ENCODE measurements around the gene NKX1-2. TPM values are rescaled to one million over a fixed set of nuclear protein-coding genes. Genes with fewer than 3 reads are reported as not detected.

NKX1-2 gene
- total and polyA plus RNA-seq, 4 donors, result 0.79 to 2.0 (median 1.6) TPM

DNA sequence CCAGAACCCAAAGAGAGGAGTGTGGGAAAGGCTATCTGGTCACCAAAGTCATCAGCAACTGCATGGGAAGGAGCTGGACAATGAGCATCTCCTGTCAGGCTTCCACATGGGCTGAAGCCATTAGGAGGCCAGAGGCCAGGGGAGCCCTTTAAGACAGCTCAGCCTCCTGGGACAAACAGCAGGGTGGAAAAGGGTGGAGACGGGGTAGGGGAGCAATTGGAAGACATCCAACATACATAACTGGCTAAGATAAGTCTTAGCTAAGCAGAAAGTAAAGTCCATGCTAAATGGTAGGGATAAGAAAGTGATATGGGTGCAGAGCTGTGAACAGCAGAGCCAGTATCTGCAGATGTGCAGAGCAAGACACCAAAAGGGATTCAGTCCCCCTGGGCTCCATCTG lies 29.6 kb downstream of the NKX1-2 start:
- Histone ChIP-seq H3K27me3 (ENCODE audit: control insufficient read depth, insufficient read depth, low read length) (peaks cover 4% of the 10 kb centered on the region), H3K27ac (ENCODE audit: low read depth, low read length) (no peak overlapping the region), H3K4me1 (ENCODE audit: control insufficient read depth, insufficient read depth, low read length) (peaks cover 13% of the 10 kb centered on the region), H3K36me3 (ENCODE audit: control insufficient read depth, insufficient read depth, low read length) (no peaks in the 10 kb centered on the region), H3K4me3 (ENCODE audit: low read depth, low read length) (no peak overlapping the region), H3K9me3 (ENCODE audit: control insufficient read depth, insufficient read depth, low read length) (no peaks in the 10 kb centered on the region)
- no CpG with 5 or more reads among the region's 1 CpG for WGBS (ENCODE audit: insufficient coverage)
- DNase-seq (ENCODE audit: low read depth in 4 of 6, low spot score in 6 of 6), result no peak

DNA sequence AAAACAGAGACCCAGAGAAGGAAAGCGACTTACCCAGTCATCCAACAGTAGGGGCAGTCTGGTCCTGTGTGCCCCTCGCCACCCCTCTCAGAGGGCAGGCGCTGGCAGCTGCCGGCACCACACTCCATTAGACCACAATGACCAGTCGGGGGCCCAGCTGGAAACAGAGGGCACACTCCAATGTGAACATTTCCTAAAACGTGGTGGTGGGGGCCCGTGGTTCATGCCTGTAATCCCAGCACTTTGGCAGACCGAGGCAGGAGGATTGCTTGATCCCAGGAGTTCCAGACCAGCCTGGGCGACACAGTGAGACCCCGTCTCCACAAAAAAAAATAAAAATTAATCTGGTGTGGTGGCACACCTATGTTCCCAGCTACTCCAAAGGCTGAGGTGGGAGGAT lies 30.2 kb downstream of the NKX1-2 start:
- no peak overlapping the region for H3K27ac ChIP-seq (ENCODE audit: low read depth, low read length)
- no peak for DNase-seq (ENCODE audit: low read depth in 4 of 6, low spot score in 6 of 6)
- no peaks in the 10 kb centered on the region for H3K36me3 ChIP-seq (ENCODE audit: control insufficient read depth, insufficient read depth, low read length)
- H3K9me3 ChIP-seq (ENCODE audit: control insufficient read depth, insufficient read depth, low read length), result no peaks in the 10 kb centered on the region
- no peak overlapping the region for H3K4me3 ChIP-seq (ENCODE audit: low read depth, low read length)
- WGBS (ENCODE audit: insufficient coverage), result 69% methylated on average over 6 of the region's 10 CpGs
- peaks cover 4% of the 10 kb centered on the region for H3K27me3 ChIP-seq (ENCODE audit: control insufficient read depth, insufficient read depth, low read length)
- peaks cover 16% of the 10 kb centered on the region for H3K4me1 ChIP-seq (ENCODE audit: control insufficient read depth, insufficient read depth, low read length)

DNA sequence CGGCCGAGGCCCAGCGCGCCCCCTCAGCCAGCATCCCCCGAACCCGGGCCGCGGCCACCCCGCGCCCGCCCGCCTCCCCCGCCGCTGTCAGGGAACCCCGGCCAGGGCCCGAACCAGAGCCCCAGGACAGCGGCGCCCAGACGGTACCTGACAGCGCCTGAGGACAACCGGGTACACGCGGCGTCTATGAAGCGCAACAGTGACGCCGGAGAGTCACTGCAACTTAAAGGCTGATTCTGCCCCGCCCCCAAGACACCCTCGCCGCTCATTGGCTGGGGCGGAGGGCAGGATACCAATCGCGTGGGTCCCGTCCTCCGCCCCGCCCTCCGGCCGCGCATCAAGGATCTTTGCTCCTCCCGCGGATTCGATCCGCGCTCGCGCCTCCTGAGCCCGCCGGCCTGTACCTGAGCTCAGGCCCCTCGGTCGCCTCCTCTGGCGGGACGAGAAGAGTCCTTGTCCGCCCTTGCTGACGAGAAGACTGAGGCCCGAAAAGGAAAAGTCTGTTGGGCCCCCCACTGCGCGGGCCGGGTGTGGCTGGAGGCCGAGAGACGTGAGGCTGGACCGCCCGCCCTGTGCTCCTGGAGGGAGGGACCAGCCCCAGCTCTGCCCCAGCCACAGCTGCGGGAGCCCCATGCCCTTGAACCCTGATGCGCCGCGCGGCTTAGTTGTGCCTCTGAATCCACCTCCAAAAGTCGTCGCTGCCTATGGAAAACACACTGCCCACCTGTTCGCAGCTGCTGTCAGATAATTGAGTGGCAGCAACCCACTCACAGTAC lies 30.9 kb downstream of the NKX1-2 start, which contains the start of gene OAT:
OAT (minus strand) TSS at position 198 of the 776 bp plus-strand sequence. CDS start 6,752 bp downstream, outside the sequence.
- H3K27me3 ChIP-seq (ENCODE audit: control insufficient read depth, insufficient read depth, low read length), result peaks cover 4% of the 10 kb centered on the region
- peak; percentile 86 to 99 (median 94) for DNase-seq (ENCODE audit: low read depth in 4 of 6, low spot score in 6 of 6)
- WGBS (ENCODE audit: insufficient coverage), result 1% methylated on average over 70 of the region's 70 CpGs
- peaks cover 18% of the 10 kb centered on the region for H3K4me1 ChIP-seq (ENCODE audit: control insufficient read depth, insufficient read depth, low read length)
- no peaks in the 10 kb centered on the region for H3K9me3 ChIP-seq (ENCODE audit: control insufficient read depth, insufficient read depth, low read length)
- H3K4me3 ChIP-seq (ENCODE audit: low read depth, low read length), result peak within 1 kb of the TSS; percentile 75
- no peaks in the 10 kb centered on the region for H3K36me3 ChIP-seq (ENCODE audit: control insufficient read depth, insufficient read depth, low read length)
- H3K27ac ChIP-seq (ENCODE audit: low read depth, low read length), result peak within 1 kb of the TSS; percentile 81

DNA sequence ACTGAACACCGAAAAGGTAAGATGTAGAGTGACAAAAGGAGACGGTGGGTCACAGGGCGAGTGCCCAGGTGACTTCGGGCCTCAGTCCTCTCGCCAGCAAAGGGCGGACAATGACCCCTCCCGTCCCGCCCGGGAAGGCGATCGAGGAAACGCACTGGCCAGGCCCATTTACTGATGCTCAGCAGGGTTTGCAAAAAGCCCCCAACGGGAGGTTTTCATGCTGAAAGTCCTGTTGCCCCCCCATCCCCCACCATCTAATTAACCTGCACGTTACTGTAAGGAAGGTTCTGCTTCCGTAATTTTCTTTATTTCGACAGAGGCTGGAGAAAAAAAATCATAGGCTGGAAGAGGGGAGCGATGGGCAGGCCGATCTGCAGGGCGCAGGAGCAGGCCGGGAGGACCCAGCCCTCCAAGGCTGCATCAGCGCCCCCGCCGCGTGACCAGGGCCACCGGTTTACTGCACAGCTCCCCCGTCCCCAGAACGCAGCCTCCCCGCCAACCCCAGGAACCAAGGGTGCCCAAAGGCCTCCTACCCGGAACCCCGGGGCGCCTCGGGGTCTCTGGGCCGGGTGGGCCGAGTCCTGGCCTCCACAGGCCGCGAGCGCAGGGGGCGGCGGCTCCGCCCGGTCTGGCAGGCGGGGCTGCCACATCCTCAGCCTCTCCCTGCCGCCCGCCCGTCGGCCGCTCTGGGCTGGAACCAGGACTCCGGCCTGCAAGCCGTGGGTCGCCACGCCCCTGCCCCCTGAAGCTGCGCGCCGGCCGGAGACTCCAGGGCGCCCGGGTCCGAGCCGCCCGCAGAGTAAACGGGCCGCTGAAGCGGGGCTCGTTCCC lies 31.7 kb downstream of the NKX1-2 start:
- 1% methylated on average over 60 of the region's 64 CpGs for WGBS (ENCODE audit: insufficient coverage)
- H3K4me3 ChIP-seq (ENCODE audit: low read depth, low read length), result peak overlapping the region; percentile 75
- peak in 3 of 6 donors; percentile 46 to 80 (median 78) for DNase-seq (ENCODE audit: low read depth in 4 of 6, low spot score in 6 of 6)
- H3K36me3 ChIP-seq (ENCODE audit: control insufficient read depth, insufficient read depth, low read length), result no peaks in the 10 kb centered on the region
- H3K27ac ChIP-seq (ENCODE audit: low read depth, low read length), result peak overlapping the region; percentile 81
- no peaks in the 10 kb centered on the region for H3K9me3 ChIP-seq (ENCODE audit: control insufficient read depth, insufficient read depth, low read length)
- H3K27me3 ChIP-seq (ENCODE audit: control insufficient read depth, insufficient read depth, low read length), result peaks cover 4% of the 10 kb centered on the region
- H3K4me1 ChIP-seq (ENCODE audit: control insufficient read depth, insufficient read depth, low read length), result peaks cover 24% of the 10 kb centered on the region

DNA sequence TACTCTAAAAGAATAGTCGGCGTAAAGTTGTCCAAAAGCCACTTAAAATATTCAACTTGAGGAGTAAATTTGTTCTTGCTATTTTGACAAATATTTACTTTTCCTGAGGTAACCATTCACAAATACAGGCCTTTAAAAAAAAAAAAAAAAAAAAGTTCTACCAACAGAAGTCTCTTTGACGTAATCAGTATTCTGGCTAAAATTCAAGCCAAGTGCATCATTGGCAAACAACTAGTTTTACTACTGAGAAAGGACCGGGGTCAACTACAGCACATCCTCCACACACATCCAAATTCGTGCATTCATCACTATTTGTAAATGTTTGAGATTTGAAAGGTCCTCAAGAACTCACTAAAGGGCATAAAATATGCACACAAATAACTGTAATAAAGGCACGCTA lies 33.1 kb downstream of the NKX1-2 start:
- DNase-seq (ENCODE audit: low read depth in 4 of 6, low spot score in 6 of 6), result peak in 3 of 6 donors; percentile 48 to 75 (median 49)
- Histone ChIP-seq H3K4me1 (ENCODE audit: control insufficient read depth, insufficient read depth, low read length) (peaks cover 29% of the 10 kb centered on the region), H3K27ac (ENCODE audit: low read depth, low read length) (peak overlapping the region; percentile 73), H3K4me3 (ENCODE audit: low read depth, low read length) (peak overlapping the region; percentile 75), H3K27me3 (ENCODE audit: control insufficient read depth, insufficient read depth, low read length) (peaks cover 2% of the 10 kb centered on the region), H3K36me3 (ENCODE audit: control insufficient read depth, insufficient read depth, low read length) (peaks cover 7% of the 10 kb centered on the region), H3K9me3 (ENCODE audit: control insufficient read depth, insufficient read depth, low read length) (no peaks in the 10 kb centered on the region)
- WGBS (ENCODE audit: insufficient coverage), result no CpG with 5 or more reads among the region's 6 CpGs

DNA sequence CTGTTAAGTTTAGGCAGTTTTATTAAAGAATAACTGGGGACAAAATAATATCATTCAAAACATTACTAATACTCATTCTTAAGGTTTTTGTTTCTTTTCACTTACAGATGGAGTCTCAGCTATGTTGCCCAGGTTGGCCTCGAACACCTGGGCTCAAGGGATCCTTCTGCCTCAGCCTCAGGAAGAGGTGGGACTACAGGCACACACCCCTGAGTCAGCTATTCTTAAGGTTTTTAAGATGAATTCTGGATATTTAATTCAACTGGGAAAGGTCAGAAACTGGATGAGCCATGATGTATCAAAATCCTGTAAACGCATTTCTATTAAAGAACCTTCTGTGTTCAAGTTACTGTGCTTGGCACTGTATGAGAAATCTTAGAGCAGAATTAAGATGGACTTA lies 34.6 kb downstream of the NKX1-2 start:
- no peak for DNase-seq (ENCODE audit: low read depth in 4 of 6, low spot score in 6 of 6)
- Histone ChIP-seq H3K27me3 (ENCODE audit: control insufficient read depth, insufficient read depth, low read length) (peaks cover 2% of the 10 kb centered on the region), H3K4me1 (ENCODE audit: control insufficient read depth, insufficient read depth, low read length) (peaks cover 29% of the 10 kb centered on the region), H3K9me3 (ENCODE audit: control insufficient read depth, insufficient read depth, low read length) (no peaks in the 10 kb centered on the region), H3K4me3 (ENCODE audit: low read depth, low read length) (no peak overlapping the region), H3K36me3 (ENCODE audit: control insufficient read depth, insufficient read depth, low read length) (peaks cover 15% of the 10 kb centered on the region), H3K27ac (ENCODE audit: low read depth, low read length) (peak overlapping the region; percentile 73)
- 83% methylated on average over 1 of the region's 2 CpGs for WGBS (ENCODE audit: insufficient coverage)

DNA sequence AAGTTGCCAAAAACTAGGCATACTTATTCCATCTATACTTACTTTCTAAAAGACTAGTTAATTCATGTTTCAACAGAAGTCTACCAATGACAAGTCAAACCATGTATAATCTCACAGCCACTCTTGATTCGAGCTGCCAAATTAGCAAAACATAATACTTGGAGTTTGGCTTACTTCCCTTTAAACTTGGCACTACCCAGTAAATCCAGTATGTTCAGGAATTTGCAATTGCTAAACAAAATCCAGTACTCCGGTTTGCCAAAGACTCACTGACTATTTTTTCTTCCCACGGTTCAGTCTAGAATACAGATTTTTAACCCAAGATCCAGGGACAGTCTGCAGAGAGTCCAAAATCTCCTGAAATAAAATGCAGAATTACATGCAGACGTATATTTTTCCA lies 35.8 kb downstream of the NKX1-2 start:
- peaks cover 15% of the 10 kb centered on the region for H3K36me3 ChIP-seq (ENCODE audit: control insufficient read depth, insufficient read depth, low read length)
- H3K4me1 ChIP-seq (ENCODE audit: control insufficient read depth, insufficient read depth, low read length), result peaks cover 26% of the 10 kb centered on the region
- peak overlapping the region; percentile 73 for H3K27ac ChIP-seq (ENCODE audit: low read depth, low read length)
- 30% methylated on average over 3 of the region's 4 CpGs for WGBS (ENCODE audit: insufficient coverage)
- no peak overlapping the region for H3K4me3 ChIP-seq (ENCODE audit: low read depth, low read length)
- DNase-seq (ENCODE audit: low read depth in 4 of 6, low spot score in 6 of 6), result peak in 2 of 6 donors; percentile 62 to 90
- H3K9me3 ChIP-seq (ENCODE audit: control insufficient read depth, insufficient read depth, low read length), result no peaks in the 10 kb centered on the region
- H3K27me3 ChIP-seq (ENCODE audit: control insufficient read depth, insufficient read depth, low read length), result no peaks in the 10 kb centered on the region

DNA sequence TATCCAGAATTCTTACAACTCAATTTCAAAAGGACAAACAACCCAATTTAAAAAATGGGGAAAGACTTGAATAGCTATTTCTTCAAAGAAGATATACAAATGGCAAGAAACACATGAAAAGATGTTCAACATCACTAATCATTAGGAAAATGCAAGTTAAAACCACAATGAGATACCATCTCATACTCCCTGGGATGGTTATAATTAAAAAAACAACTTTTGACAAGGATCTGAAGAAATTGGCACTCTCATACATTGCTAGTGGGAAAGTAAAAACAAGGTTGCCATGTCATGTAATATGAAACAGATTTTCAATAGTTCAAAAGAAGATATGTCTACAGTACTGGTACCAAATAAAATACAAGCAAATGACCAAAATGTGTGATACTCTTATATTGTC lies 40.1 kb downstream of the NKX1-2 start:
- H3K27ac ChIP-seq (ENCODE audit: low read depth, low read length), result no peak overlapping the region
- H3K4me1 ChIP-seq (ENCODE audit: control insufficient read depth, insufficient read depth, low read length), result peaks cover 14% of the 10 kb centered on the region
- H3K4me3 ChIP-seq (ENCODE audit: low read depth, low read length), result no peak overlapping the region
- peaks cover 22% of the 10 kb centered on the region for H3K36me3 ChIP-seq (ENCODE audit: control insufficient read depth, insufficient read depth, low read length)
- H3K27me3 ChIP-seq (ENCODE audit: control insufficient read depth, insufficient read depth, low read length), result no peaks in the 10 kb centered on the region
- H3K9me3 ChIP-seq (ENCODE audit: control insufficient read depth, insufficient read depth, low read length), result no peaks in the 10 kb centered on the region
- no peak for DNase-seq (ENCODE audit: low read depth in 4 of 6, low spot score in 6 of 6)

DNA sequence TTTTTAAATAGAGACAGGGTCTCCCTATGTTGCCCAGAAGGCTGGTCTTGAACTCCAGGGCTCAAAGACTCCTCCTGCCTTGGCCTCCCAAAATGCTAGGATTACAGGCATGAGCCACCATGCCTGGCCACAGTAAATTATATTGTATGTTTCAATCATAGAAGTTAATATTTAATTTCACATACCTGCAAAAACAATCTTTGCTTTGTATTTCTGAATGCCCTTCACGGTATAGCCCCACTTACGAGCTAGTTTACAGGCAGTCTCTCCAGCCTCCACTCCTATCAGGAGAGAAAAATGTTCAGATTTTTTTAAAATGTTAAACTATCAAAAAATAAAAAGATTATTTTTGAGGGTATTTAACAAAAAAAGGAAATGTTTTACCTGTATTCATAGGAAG lies 41.5 kb downstream of the NKX1-2 start:
- DNase-seq (ENCODE audit: low read depth in 4 of 6, low spot score in 6 of 6), result no peak
- H3K27ac ChIP-seq (ENCODE audit: low read depth, low read length), result no peak overlapping the region
- no peaks in the 10 kb centered on the region for H3K27me3 ChIP-seq (ENCODE audit: control insufficient read depth, insufficient read depth, low read length)
- no CpG with 5 or more reads among the region's 2 CpGs for WGBS (ENCODE audit: insufficient coverage)
- H3K9me3 ChIP-seq (ENCODE audit: control insufficient read depth, insufficient read depth, low read length), result no peaks in the 10 kb centered on the region
- no peak overlapping the region for H3K4me3 ChIP-seq (ENCODE audit: low read depth, low read length)
- peaks cover 32% of the 10 kb centered on the region for H3K36me3 ChIP-seq (ENCODE audit: control insufficient read depth, insufficient read depth, low read length)
- H3K4me1 ChIP-seq (ENCODE audit: control insufficient read depth, insufficient read depth, low read length), result peaks cover 7% of the 10 kb centered on the region

All from spinal cord (tissue), 10 donors.